Muscle layer of colon (tissue), 2 donors: ENCODE measurements around the gene FARP1.

Experiments
- H3K27ac ChIP-seq: one replicate; pipeline ENCODE4 v1.7.0; 2013; ENCODE audit warnings: low read depth, mild to moderate bottlenecking, low read length, moderate library complexity
- H3K27me3 ChIP-seq, 2 donors: one replicate each; pipeline ENCODE4 v1.7.0; 2013; ENCODE audit warnings: low read length in 2 of 2, mild to moderate bottlenecking in 2 of 2; ENCODE audit not compliant: insufficient read depth in 2 of 2, control insufficient read depth in 1 of 2
- H3K36me3 ChIP-seq: one replicate; pipeline ENCODE4 v1.7.0; 2013; ENCODE audit warnings: mild to moderate bottlenecking, low read length; ENCODE audit not compliant: insufficient read depth
- H3K4me1 ChIP-seq: one replicate; pipeline ENCODE4 v1.7.0; 2013; ENCODE audit warnings: mild to moderate bottlenecking, low read length; ENCODE audit not compliant: insufficient read depth
- H3K4me3 ChIP-seq, 2 donors: one replicate each; pipeline ENCODE4 v1.7.0; 2013; ENCODE audit warnings: low read length in 2 of 2, low read depth in 1 of 2, mild to moderate bottlenecking in 1 of 2, moderate library complexity in 1 of 2
- H3K9ac ChIP-seq: one replicate; pipeline ENCODE4 v1.7.0; 2013; ENCODE audit warnings: low read length
- H3K9me3 ChIP-seq: one replicate; pipeline ENCODE4 v1.7.0; 2013; ENCODE audit warnings: mild to moderate bottlenecking, low read length
- donor health status: abdominal sarcoma.
- donor health status: Adenocarcinoma of cecum.

Gene FARP1

DNA sequence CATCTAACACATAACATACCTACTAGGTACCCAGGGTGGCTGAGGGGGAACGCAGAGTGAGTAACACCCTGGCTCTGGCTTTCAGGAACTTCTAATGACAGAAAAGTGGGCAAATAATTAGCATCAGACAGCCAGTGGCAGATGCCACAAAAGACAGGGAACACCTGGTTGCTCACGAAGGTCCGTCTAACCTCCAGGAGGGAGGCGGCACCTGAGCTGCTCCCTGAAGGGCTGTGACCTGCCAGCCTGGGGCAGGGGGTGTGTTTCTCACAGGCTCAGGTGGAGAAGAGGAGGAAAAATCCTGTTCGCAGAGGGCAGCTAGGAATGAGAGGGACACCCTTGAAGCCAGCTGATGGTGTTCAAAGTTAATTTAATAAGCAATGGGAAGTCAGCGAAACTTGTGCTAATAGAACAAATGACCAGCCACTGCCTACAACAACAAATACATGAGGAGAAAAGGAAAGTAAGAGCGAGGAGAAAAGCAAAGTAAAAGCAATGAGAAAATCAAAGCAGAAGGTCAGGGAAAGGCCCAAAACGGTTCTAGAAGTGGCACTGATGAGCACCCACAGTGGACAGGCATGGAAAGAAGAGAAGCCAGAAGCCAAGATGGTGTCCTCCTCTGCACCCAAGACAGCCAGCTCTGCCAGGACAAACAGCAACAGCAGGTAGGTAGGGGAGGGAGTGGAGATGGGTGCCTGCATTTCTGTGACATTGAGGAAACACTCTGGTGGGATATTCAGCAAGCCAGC is 346.7 kb downstream of the FARP1 start:
- Histone ChIP-seq H3K27ac (no peak overlapping the region), H3K27me3 (no peaks in the 10 kb centered on the region), H3K36me3 (no peaks in the 10 kb centered on the region), H3K4me3 (no peak overlapping the region), H3K4me1 (peaks cover 83% of the 10 kb centered on the region), H3K9me3 (no peaks in the 10 kb centered on the region), H3K9ac (peak overlapping the region; percentile 7)

- no peaks in the 10 kb centered on the region for H3K9me3 ChIP-seq
- H3K36me3 ChIP-seq = no peaks in the 10 kb centered on the region
- no peak overlapping the region for H3K9ac ChIP-seq
- H3K27ac ChIP-seq = no peak overlapping the region
- peaks cover 83% of the 10 kb centered on the region for H3K4me1 ChIP-seq
- no peaks in the 10 kb centered on the region for H3K27me3 ChIP-seq
- H3K4me3 ChIP-seq = no peak overlapping the region
These were observed 347.4 kb downstream of the FARP1 start for GRCh38 chr13:98490195-98490836.

GRCh38 chr13:98490866-98491265 is 348.0 kb downstream of the FARP1 start:
- Histone ChIP-seq H3K4me1 (peaks cover 83% of the 10 kb centered on the region), H3K9me3 (no peaks in the 10 kb centered on the region)

DNA sequence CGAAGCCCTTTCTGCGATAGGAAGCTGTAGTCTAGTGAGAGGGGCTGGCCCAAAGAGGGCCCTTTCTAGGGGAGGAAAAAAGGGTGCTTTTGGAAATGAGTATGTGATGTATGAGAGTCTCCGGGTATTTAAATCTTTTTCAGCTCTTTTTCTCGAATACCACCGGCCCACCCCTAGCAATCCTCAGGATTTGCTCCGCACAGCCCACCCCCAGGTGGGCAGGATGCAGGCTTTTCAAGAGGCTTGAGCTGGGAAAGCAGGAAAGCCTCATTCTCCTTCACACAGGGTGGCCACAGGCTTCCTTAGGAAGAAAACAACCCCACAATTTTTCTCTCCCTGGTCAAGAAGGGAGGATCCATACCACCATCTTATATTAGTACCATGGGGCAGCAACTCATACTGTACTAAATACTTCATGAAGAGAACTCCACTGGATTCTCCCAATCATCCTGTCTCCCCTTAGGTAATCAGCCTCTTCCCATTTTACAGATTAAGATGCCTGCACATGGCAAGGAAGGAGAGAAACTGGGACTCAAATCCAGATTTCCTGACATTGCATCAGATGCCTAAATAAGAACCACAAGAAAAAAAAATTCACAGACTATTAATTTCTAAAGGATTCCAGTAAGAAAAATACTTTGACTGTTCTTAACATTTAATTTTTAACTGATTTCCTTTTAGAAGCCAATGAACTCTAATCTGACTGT is 349.6 kb downstream of the FARP1 start:
- Histone ChIP-seq H3K36me3 (no peaks in the 10 kb centered on the region), H3K4me3 (no peak overlapping the region), H3K27ac (no peak overlapping the region), H3K9me3 (no peaks in the 10 kb centered on the region), H3K9ac (no peak overlapping the region), H3K27me3 (no peaks in the 10 kb centered on the region), H3K4me1 (peaks cover 89% of the 10 kb centered on the region)

More at GRCh38 chr13:98490866-98491265, 348.0 kb downstream of the FARP1 start:
- Histone ChIP-seq H3K27ac (peak overlapping the region; percentile 65), H3K36me3 (no peaks in the 10 kb centered on the region), H3K9ac (no peak overlapping the region), H3K4me3 (no peak overlapping the region), H3K27me3 (no peaks in the 10 kb centered on the region)

- no peaks in the 10 kb centered on the region for H3K27me3 ChIP-seq
- H3K27ac ChIP-seq = no peak overlapping the region
- peaks cover 89% of the 10 kb centered on the region for H3K4me1 ChIP-seq
- H3K36me3 ChIP-seq = peaks cover 3% of the 10 kb centered on the region
- no peak overlapping the region for H3K9ac ChIP-seq
- no peak overlapping the region for H3K4me3 ChIP-seq
- H3K9me3 ChIP-seq = no peaks in the 10 kb centered on the region
These were observed 350.3 kb downstream of the FARP1 start for GRCh38 chr13:98493042-98493712.

GRCh38 chr13:98494769-98495168 is 351.9 kb downstream of the FARP1 start:
- Histone ChIP-seq H3K9ac (no peak overlapping the region), H3K4me3 (no peak overlapping the region), H3K4me1 (peaks cover 76% of the 10 kb centered on the region), H3K27me3 (no peaks in the 10 kb centered on the region), H3K36me3 (peaks cover 8% of the 10 kb centered on the region), H3K27ac (peak overlapping the region; percentile 49), H3K9me3 (no peaks in the 10 kb centered on the region)

GRCh38 chr13:98495627-98496478 is 353.0 kb downstream of the FARP1 start:
- H3K4me3 ChIP-seq = peak overlapping the region in 1 of 2 donors; percentile 2
- H3K36me3 ChIP-seq = peaks cover 8% of the 10 kb centered on the region
- H3K9ac ChIP-seq = no peak overlapping the region
- H3K4me1 ChIP-seq = peaks cover 67% of the 10 kb centered on the region
- H3K27me3 ChIP-seq = no peaks in the 10 kb centered on the region
- peak overlapping the region; percentile 95 for H3K27ac ChIP-seq
- no peaks in the 10 kb centered on the region for H3K9me3 ChIP-seq

DNA sequence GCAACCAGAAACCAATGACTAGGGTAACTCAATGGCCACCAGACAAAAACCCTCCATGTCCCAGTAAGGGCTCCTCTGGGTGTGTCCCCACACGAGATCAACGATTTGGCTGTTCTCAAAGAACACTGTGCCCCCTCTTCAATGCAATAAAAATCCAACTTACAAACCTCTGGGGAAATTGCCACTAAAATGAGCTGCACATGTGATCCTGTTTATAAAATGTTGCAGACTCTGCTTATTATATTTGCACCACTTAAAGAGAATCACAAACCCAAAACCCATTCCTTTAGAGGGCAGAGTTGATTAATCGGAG is 353.5 kb downstream of the FARP1 start:
- Histone ChIP-seq H3K27me3 (no peaks in the 10 kb centered on the region), H3K4me1 (peaks cover 61% of the 10 kb centered on the region), H3K9ac (no peak overlapping the region), H3K36me3 (peaks cover 8% of the 10 kb centered on the region), H3K4me3 (peak overlapping the region in 1 of 2 donors; percentile 2), H3K27ac (peak overlapping the region; percentile 95), H3K9me3 (no peaks in the 10 kb centered on the region)

GRCh38 chr13:98496966-98497365 is 354.1 kb downstream of the FARP1 start:
- Histone ChIP-seq H3K4me3 (no peak overlapping the region), H3K9me3 (no peaks in the 10 kb centered on the region), H3K36me3 (peaks cover 8% of the 10 kb centered on the region), H3K9ac (no peak overlapping the region), H3K27ac (peak overlapping the region; percentile 95), H3K27me3 (no peaks in the 10 kb centered on the region), H3K4me1 (peaks cover 62% of the 10 kb centered on the region)

DNA sequence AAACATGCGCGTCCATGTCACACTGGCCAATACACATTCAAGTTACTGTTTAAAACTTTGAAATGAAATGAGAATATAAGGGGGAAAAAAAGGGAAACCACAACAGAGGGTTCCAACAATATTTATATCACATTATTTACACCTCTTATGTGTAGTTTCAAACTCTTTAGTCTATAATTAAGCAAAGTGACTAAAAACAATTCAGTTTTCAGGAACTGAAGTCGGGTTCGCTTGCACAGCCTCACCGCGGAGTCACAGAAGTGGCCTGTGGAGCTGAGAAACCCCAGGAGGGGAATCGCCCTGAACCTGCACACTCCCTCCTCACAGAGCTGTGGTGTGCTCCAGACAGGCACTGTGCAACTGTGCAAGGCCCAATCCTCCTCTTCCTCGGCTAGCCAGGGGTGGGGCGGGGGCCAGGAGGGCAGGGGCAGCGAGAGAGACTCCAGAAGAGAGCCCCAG is 358.1 kb downstream of the FARP1 start:
- Histone ChIP-seq H3K9ac (no peak overlapping the region), H3K4me1 (peaks cover 68% of the 10 kb centered on the region), H3K27ac (no peak overlapping the region), H3K4me3 (no peak overlapping the region), H3K36me3 (peaks cover 8% of the 10 kb centered on the region), H3K27me3 (no peaks in the 10 kb centered on the region), H3K9me3 (no peaks in the 10 kb centered on the region)
